GM23248 (cell line): ENCODE measurements around the gene CPLANE1.

Experiments used
- EZH2 ChIP-seq: fragments of 200-600 bp; sonication (generic); IDR thresholded peaks from 2 replicates; pipeline ENCODE4 v1.6.1; 2018; ENCODE audit warnings: antibody characterized with exemption, mild to moderate bottlenecking; ENCODE audit not compliant: insufficient read depth, poor library complexity, severe bottlenecking
- EZH2phosphoT487 ChIP-seq: fragments of 200-600 bp; sonication (generic); IDR thresholded peaks from 2 replicates; pipeline ENCODE4 v1.6.1; 2018; ENCODE audit warnings: antibody characterized with exemption, moderate library complexity, mild to moderate bottlenecking, low read depth; ENCODE audit not compliant: insufficient read depth

GRCh38 chr5:37136694-37137093 is 112.5 kb downstream of the CPLANE1 start:
- no peak for TF ChIP-seq EZH2
- TF ChIP-seq EZH2phosphoT487, result no peak
